Measurements from ENCODE around the gene CCT7.
"Not testable (repeated sequence)": the region's sequence is repeated elsewhere in the genome, so short reads cannot be mapped to it uniquely, and the experiment has no call there.

Gene CCT7

DNA sequence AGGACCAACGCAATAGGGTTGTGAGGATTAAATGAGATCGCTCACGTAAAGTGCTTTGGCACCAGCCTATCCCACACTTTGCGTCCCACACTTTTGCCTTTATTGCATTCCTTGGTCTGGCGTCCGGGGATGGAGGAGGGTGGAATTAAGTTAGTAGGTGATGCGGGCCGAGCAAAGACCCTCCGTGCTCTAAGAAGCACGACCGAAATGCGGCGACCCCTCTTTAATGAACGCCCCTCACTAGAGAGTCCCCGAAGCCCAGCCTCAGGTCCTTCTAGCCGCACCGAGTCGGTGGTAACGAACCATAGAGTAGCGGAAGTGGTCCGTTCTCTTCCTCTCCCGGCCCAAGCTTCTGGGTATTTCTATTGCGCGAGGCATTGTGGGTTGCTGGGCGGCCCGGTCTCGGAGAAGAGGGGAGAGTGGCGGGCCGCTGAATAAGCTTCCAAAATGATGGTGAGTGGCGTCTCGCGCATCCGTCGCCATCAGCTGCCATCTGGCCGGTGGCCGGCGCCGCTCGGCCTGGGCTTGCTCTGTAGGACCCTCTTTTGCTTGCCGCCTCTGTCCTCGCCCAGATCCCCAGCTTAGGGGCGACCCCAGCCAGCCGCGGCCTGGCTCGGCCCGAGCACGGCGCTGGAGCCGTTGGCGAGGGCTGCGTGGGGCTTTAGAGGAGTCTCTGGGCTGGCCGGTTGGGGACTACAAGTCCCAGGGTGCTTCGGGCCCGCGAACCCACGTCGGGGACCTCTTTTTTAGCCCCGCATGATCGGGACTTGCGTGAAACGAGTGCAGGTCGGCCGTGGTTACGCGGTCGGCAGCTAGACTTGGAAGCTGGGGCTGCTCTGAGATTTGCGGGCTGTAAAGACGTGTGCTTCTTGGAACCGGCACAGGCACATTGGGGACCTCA, at the start of gene CCT7:
Gene CCT7 (plus strand): TSS at position 377 of the 901 bp plus-strand sequence. CDS start 71 bp downstream, at position 448.
- peak; percentile 91 for DNase-seq

DNA sequence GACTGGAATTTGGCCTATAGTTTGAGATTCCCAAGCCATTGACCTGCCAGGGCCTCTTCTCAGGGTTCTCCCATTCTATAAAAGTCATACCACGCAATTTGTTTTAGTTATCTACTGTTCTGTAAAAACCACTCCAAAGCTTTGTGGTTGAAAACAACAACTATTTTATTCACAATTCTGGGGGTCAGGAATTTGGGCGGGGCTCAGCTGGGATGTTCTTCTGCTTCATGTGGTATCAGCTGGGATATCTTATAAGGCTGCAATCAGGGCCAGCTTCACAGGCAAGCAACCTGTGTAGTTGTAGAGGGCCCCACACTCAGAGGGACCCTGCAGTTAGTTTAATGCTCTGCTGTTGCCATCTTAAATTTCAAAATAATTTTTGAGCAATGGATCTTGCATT, 48.1 kb upstream of the CCT7 start:
- DNase-seq: no peak

DNA sequence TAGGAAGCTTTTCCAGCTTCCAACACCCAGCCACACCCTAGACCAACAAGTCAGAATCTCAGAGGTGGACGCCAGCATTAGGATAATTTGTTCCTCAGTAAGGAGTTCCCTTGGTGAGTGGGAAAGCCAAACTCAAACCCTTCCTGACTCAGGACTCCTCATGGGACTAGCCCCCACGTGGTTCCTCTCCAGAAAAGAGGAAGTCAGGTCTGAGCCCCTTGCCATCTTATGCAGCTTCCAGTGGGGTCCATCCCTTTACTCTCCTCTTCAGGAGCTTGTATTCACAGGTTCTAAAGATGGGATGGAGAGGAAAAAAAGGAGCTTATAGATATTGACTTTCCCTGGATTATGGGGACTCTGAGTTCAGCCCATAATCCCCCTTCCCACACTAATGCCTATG, 46.6 kb upstream of the CCT7 start:
- no peak for DNase-seq

DNA sequence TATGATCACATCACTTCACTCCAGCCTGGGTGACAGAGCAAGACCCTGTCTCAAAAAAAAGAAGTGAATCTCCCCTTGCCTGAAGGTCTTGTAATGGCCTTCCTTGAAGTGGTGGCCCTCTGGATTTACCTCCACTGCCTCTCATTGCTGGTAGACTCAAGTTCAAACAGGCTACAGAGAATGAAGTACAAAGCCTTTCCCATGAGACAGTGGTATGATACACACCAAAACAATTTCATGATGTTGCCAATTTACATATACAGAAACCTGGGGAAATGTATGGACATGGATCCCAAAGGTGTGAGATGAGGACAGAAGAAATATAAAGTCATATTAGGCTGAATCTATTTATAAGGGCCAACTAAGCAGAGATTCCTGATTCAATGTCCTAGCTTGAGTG, 36.5 kb upstream of the CCT7 start:
- DNase-seq: no peak

DNA sequence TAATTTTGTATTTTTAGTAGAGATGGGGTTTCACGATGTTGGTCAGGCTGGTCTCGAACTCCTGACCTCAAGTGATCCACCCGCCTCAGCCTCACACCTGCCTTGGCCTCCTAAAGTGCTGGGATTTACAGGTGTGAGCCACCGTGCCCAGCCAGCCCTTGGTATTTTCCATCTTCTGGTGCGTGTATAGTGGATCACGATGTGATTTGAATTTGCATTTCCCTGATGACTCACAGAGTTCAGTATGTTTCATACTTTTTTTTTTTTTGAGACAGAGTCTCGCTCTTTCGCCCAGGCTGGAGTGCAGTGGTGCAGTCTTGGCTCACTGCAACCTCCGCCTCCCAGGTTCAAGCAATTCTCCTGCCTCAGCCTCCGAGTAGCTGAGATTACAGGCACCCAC, 33.8 kb upstream of the CCT7 start:
- DNase-seq: not testable (repeated sequence)

DNA sequence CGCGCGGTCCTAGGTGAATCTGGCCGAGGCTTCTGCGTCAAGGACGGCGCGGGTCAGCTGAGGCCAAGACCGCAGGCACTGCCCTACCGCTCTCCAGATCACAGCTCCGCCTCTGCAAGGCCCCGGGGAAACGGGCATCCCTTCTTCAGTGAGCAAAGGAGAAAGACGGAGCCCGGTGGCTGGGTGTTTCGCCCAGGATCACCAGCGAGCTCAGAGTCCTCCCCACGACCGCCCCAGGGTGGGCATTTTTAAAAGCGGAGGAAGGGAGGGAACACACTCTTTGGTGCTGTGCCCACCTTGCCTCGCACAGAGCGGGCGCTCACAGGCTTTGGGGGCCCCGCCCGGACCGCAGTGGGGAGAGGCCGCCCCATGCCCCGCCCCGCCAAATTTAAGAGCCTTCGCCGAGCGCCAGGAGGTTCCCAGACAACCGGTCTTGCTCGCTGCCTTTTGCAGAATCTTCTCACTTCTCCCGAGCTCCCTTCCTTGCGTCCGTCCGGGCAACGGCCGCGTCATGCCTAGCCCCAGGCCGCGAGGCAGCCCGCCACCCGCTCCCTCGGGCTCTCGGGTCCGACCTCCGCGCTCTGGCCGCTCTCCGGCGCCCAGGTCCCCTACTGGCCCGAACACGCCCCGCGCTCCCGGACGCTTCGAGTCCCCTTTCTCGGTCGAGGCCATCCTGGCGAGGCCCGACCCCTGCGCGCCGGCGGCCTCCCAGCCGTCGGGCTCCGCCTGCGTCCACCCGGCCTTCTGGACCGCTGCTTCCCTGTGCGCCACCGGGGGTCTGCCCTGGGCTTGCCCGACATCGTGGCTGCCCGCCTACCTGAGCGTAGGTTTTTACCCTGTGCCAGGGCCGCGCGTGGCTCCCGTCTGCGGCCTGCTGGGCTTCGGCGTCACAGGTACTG, 31.7 kb upstream of the CCT7 start, which contains the start of gene NOTO:
Gene NOTO (plus strand): TSS at position 419 of the 899 bp plus-strand sequence. CDS start 93 bp downstream, at position 512.
- DNase-seq: no peak

DNA sequence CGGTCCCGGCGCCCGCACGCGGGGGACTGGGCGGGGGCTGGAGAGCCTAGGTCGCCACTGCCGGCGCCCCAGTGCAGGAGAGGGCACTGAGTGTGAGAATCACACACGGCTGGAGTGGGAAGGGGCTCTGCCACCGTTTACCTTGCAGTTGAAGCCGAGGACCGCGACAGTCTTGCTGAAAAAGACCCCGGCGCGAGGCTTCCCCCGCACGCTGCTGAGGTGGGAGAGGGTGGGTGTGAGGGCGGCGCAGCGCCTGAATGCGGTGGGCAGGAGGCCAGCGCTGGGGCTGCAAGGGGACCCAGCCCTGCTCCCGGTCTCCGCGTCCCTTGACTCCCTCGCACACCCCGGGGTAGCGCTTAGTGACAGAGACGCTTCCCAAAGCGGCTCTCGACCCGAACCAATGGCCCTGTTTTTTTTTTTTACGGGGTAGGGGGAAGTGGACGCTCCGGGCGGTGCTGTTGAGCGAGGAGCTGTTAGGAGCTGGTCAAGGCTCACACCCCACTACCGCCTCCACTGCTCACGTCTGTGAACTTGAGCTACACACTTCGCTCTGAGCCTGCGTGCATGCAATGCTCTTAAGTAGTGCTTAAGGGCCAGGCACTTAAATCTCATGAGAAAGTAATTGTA, 30.9 kb upstream of the CCT7 start:
- DNase-seq: no peak

DNA sequence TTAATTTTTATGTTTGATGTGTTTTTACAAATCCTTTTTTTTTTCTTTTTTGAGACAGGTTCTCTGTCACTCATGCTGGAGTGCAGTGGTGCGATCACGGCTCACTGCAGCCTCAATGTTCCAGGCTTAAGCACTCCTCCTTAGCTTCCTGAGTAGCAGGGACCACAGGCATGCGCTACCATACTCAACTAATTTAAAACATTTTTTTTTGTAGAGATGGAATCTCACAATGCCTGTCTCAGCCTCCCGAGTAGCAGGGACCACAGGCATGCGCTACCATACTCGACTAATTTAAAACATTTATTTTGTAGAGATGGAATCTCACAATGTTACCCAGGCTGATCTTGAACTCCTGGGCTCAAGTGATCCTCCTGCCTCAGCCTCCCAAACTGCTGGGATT, 28.5 kb upstream of the CCT7 start:
- DNase-seq: no peak

DNA sequence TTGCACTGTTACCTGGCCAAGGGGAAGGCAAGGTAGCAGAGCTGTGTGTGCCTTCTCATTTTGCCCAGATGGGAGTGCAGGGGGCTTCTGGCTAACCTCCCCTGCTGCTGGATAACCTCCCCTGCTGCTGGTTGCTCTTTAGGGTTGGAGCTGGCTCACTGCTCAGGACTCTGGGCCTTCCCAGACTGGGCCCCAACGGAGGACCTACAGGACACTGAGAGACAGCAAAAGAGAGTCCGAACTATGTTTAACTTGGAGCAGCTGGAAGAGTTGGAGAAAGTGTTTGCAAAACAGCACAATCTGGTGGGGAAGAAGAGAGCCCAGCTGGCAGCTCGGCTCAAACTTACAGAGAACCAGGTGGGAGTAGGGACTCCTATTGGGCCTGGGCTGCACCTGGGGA, 25.9 kb upstream of the CCT7 start:
- DNase-seq: no peak

DNA sequence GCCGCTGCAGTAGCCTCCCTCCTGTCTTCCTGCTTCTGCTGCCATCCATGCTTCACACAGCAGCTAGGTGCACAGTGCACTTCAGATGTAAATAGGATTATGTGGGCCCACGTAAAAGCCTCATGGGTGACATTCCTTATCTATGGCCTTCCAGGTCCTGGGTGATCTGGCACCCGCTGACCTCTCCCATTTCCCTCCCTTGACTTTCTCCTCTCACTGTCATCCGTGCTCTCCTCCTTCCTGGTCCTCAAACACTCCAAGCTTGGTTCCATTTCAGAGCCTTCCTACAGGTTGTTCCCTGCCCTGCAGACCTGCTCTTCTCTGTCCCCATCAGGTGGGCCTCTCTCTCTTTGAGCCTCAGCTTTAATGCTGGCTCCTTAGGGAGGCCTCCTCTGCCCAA, 24.1 kb upstream of the CCT7 start:
- DNase-seq: no peak

DNA sequence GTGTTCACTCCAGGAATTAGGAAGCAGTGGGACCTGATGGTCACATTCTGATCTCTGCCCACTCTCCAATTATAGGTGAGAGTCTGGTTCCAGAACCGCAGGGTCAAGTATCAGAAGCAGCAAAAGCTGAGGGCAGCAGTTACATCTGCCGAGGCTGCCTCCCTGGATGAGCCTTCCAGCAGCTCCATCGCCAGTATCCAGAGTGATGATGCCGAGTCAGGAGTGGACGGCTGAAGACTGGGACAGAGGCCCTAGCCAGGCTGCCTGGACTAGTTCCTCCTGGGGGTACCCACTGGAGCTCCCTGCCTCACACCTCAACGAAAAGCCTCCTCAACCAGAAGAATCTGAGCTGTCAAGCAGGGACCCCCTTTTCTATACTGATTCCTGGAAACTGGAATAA, 23.4 kb upstream of the CCT7 start:
- DNase-seq: no peak

DNA sequence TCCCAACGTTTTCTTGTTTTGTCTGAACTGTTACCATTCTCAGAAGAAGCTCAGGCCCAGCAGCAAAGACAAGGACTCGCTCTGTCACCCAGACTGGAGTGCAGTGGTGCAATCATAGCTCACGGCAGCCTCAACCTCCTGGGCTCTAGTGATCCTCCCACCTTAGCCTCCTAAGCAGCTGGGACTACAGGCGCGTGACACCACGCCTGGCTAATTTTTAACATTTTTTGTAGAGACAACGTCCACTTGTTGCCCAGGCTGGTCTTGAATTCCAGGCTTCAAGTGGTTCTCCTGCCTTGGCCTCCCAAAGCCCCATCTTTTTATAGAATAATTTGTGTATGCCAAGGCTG, 22.0 kb upstream of the CCT7 start:
- DNase-seq: no peak

DNA sequence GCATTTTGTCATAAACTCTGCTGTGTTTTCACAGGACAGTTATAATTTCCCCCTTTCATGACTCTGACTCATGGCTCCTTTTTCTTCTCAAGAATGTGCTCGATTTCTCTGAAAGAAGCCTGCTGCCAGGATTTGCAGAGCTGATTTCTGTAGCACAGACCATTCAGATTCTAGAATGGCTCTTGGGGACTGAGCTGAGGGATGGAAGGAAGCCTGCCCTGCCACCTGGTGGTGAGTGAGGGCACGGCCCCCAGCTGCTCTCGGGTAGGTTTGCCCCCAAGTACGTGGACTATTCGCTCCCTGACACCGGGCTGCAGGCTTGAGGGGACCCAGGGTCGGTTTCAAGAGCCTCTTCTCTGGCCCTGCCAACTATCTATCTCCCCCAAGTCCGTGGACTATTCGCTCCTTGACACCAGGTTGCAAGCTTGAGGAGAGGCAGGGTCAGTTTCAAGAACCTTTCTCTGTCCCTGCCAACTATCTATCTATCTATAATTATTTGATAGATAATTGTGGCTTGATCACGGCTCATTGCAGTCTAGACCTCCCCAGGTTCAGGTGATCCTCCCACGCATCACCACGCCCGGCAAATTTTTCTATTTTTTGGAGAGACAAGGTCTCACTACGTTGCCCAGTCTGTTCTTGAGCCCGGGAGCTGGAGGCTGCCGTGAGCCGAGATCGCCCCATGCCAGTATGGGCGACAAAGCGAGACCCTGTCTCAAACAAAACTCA, 21.5 kb upstream of the CCT7 start:
- DNase-seq: peak; percentile 33

DNA sequence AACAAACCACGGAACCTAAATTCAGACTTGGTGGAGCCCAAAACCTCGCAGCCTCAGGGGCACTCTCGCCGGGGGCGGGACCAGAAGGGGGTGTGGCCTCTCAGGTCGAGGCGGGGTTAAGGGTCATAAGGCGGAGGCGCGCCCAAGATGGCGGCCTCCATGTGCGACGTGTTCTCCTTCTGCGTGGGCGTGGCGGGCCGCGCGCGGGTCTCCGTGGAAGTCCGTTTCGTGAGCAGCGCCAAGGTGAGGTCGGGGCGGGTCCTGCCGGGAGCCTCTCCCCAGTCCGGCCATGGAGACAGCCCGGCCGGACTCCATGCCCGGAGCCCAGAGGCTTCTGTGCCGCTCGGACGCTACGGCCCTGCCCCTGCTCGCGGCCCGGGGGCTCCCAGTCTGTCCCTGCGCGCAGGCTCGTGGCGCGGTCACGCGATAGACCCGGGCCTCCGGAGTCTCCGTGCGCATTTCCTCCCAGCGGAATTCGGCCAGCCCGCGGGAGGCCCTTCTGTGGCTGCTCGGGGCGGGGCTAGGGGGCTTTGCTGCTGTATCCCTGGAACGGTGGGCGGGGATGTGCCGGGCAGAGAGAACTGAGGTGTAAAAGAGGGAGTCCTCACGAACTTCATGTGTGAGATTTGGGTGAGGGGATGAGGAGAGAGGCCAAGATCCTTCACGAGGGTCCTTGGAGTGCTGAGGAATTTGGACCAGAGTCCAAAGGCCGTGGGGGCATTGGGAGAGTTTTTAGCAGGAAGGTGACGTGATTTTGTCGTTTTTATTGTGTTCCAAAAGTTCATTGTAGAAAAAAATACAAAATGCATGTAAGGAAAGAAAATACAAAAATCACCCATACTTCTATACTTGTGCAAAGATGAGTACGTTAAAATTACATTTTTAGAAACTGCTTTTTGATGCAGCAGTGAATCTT, 19.7 kb upstream of the CCT7 start, which contains the start of gene SMYD5:
Gene SMYD5 (plus strand): TSS at position 126 of the 916 bp plus-strand sequence. CDS start 22 bp downstream, at position 148.
- DNase-seq: peak; percentile 55

DNA sequence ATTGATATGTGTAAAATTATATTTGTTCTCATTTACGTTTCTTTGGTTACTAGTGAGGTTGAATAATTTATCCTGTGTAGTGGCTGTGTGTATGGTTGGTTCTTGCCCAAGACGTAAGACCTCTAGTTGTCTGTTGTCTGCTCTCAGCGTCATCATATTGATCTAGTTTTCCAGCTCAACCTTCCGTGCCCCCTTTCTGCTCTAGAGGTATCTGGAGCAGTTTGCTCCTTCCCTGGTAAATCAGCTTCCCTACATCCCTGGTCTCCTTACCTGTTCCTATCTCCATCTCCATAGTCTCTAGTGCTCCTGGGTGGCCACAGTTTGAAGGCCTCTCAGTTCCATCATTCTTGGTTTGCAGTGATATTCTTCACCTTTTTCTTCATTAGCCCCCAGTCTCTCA, 18.9 kb upstream of the CCT7 start:
- DNase-seq: no peak

DNA sequence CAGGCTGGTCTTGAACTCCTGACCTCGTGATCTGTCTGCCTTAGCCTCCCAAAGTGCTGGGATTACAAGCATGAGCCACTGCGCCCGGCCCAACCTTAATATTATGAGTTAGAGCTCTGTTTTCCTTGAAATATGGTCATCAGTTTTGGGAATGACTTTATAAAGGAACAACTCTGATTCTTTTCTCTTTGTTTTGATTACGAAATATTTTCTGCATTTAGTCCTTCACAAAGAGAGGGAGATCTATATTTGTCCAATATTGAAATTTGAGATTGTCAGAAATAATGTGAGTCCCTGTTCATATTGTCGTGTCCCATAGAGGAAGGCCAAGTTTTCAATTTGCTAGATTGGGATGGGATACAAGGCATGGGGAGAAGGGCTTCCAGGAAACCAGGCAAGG, 16.9 kb upstream of the CCT7 start:
- DNase-seq: no peak

DNA sequence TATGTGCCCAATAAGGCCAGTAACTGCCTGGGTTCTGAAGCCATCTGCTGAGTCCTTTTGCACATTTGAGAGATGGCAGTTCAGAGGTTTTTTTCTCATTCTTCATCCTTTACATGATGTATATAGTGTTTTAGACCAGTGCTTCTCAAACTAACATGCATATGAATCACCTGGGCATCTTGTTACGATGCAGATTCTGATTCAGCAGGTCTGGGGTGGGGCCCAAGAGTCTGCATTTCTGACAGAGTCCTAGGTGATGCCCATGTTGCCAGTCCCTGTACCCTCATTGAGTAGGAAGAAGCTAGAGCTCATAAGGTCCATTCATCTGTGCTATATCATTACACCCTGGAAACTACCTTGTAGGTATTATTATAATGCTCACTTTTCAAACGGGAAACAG, 16.3 kb upstream of the CCT7 start:
- DNase-seq: no peak

DNA sequence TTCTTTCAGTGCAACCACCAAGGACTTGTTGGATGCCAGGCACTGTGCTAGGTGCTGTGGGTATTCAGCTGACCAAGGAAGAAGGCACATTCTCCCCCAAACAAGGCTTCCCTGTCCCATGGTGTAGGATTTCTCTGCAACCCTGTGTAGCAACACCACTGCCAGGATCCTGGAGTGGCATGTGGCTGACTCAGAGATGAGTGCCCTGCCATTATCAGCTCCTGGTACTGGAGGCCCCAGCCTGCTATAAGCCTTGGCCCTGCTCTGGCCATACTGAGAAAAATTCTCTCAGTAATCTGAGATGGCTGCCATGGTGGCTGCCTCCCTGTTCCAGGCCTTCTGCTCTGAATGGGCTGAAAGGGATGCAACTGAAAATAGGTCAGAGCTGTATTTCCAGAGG, 15.8 kb upstream of the CCT7 start:
- no peak for DNase-seq

DNA sequence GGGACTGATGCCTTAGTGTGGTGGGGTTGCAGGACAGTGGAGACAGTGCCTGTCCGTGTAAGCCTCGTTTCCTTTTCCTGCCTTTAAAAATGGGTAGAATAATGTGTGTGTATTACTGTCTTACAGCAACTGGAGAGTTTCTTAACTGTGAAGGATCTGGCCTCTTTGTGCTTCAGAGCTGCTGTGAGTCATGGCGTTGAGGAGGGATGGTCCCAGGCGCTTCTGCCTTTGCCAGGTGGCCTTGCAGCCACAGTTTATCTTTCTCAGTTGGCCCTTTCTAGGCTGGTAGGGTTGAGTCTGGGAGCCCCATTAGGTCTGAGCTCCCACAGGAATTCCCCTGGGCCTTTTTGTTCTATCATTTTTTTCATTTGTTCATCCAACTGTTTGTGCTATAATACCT, 10.3 kb upstream of the CCT7 start:
- no peak for DNase-seq

DNA sequence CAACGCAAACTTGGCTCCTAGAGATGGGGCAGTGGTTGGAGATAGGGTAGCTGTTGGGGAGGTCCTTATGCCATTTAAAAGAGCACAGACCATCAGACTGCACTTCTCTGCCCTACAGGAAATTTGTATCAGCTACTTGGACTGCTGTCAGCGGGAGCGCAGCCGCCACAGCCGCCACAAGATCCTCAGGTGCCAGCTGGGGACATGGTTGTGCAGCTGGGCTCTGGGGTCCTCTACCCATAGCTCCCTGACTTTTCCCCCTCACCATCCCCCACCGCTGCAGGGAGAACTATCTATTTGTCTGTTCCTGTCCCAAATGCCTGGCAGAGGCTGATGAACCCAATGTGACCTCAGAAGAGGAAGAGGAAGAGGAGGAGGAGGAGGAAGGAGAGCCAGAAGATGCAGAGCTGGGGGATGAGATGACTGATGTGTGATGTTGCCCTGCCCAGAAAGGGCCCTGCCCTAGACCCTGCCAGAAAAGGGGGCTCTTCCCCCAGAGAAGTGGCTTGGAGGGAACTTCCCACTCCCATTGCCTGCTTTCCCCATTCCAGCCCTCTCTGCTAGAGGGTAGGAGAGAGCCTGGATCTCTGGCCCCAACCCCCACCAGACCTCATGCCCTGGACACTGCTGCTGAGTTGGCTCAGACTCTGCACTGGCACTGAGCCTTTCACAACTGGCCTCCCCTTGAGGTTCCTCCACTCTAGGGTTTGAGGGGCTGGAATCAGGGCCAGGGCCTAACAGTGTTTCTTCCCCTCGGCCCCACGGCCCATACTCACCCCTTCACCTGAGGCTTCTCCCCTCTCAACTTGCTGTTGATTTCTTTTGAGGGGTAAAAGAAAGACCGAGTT, 8.4 kb upstream of the CCT7 start:
- no peak for DNase-seq

Data from NCI-H1092 treated with DMSO at 0.1 percent for 48 hours (cell line).